ENCODE results near the gene MAP3K2.

DNA sequence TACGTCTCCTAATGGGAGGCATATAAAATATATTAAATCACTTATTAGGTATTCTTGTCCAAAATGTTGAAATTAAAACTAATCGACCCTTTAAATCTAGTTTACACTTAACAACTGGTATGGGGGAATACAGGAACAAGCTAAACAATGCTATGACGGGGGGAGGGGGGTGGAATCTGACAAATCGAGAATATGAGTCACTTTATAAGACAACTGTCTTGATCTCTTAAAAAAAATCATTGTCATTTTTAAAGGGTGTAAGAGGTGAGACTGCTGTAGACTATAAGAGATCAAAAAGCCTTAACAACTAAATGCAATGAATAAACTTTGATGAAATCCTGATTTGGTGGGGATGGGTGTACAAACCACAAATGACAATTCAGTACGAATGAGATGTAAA is 6.0 kb downstream of the MAP3K2 start:
- no peak for TF ChIP-seq POLR2A (IDR thresholded peaks at IDR 0.05)
- TF ChIP-seq CTCF (IDR thresholded peaks at IDR 0.05): no peak

Data from esophagus squamous epithelium (tissue), 4 donors.